ENCODE data around the gene TAF11L13.
"Not testable (repeated sequence)": the region's sequence is repeated elsewhere in the genome, so short reads cannot be mapped to it uniquely, and the experiment has no call there.

Gene TAF11L13

DNA sequence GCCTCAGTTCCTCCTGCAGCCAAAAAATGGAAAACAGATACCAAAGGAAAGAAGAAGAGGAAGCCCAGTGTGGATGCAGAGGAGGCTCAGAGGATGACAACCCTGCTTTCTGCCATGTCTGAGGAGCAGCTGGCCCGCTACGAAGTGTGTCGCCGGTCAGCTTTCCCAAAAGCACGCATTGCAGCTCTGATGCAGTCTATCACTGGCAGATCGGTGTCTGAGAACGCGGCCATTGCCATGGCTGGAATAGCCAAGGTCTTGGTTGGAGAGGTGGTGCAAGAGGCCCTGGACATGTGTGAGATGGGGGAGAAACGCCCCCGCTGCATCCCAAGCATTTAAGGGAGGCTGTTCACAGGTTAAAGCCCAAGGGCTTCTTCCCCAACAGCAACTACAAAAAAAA lies 17.3 kb downstream of the TAF11L13 start:
- H3K27me3 Mint-ChIP-seq (ENCODE audit: low read depth); H3K4me3 Mint-ChIP-seq; DNase-seq (ENCODE audit: low spot score); H3K4me1 Mint-ChIP-seq (ENCODE audit: low read depth); H3K36me3 Mint-ChIP-seq (ENCODE audit: low read depth); H3K27ac Mint-ChIP-seq: not testable (repeated sequence)
- H3K9me3 Mint-ChIP-seq: peaks cover 32% of the 10 kb centered on the region

- H3K9me3 Mint-ChIP-seq: peaks cover 41% of the 10 kb centered on the region
- H3K4me1 Mint-ChIP-seq (ENCODE audit: low read depth); DNase-seq (ENCODE audit: low spot score); H3K27ac Mint-ChIP-seq; H3K27me3 Mint-ChIP-seq (ENCODE audit: low read depth); H3K36me3 Mint-ChIP-seq (ENCODE audit: low read depth); H3K4me3 Mint-ChIP-seq: not testable (repeated sequence)
Measured at GRCh38 chr5:17655201-17655759, 23.4 kb downstream of the TAF11L13 start.

GRCh38 chr5:17655921-17656320 lies 24.0 kb downstream of the TAF11L13 start:
- no peak overlapping the region for H3K4me3 Mint-ChIP-seq
- H3K27me3 Mint-ChIP-seq (ENCODE audit: low read depth): no peaks in the 10 kb centered on the region
- H3K9me3 Mint-ChIP-seq: peaks cover 45% of the 10 kb centered on the region
- DNase-seq (ENCODE audit: low spot score): no peak
- H3K4me1 Mint-ChIP-seq (ENCODE audit: low read depth): no peaks in the 10 kb centered on the region
- no peaks in the 10 kb centered on the region for H3K36me3 Mint-ChIP-seq (ENCODE audit: low read depth)
- no peak overlapping the region for H3K27ac Mint-ChIP-seq

DNA sequence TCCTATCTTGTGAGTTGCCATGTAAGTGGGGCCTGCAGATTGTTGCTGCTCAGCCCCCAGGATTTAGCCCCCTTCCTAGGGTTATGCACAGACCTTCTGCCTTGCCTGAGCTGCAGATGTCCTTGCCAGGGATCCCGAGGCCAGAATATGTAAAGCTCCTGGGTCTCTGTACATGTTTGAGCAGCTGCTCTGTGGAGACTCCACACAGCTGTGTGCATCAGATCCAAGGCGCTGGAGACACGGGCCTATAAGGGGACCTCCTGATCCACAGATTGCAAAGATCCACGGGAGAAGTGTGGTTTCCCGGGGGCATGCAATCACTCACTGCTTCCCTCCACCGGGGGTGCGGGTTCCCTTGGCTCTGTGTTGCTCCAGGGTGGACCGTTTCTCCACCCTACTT lies 31.3 kb downstream of the TAF11L13 start:
- Mint-ChIP-seq H3K4me3 (no peak overlapping the region), H3K27ac (no peak overlapping the region), H3K4me1 (ENCODE audit: low read depth) (no peaks in the 10 kb centered on the region), H3K9me3 (peaks cover 56% of the 10 kb centered on the region), H3K27me3 (ENCODE audit: low read depth) (no peaks in the 10 kb centered on the region), H3K36me3 (ENCODE audit: low read depth) (no peaks in the 10 kb centered on the region)
- DNase-seq (ENCODE audit: low spot score): no peak

GRCh38 chr5:17665836-17666235 lies 33.9 kb downstream of the TAF11L13 start:
- no peak overlapping the region for H3K27ac Mint-ChIP-seq
- peaks cover 41% of the 10 kb centered on the region for H3K9me3 Mint-ChIP-seq
- H3K4me1 Mint-ChIP-seq (ENCODE audit: low read depth): no peaks in the 10 kb centered on the region
- no peaks in the 10 kb centered on the region for H3K36me3 Mint-ChIP-seq (ENCODE audit: low read depth)
- no peaks in the 10 kb centered on the region for H3K27me3 Mint-ChIP-seq (ENCODE audit: low read depth)
- H3K4me3 Mint-ChIP-seq: no peak overlapping the region
- no peak for DNase-seq (ENCODE audit: low spot score)

DNA sequence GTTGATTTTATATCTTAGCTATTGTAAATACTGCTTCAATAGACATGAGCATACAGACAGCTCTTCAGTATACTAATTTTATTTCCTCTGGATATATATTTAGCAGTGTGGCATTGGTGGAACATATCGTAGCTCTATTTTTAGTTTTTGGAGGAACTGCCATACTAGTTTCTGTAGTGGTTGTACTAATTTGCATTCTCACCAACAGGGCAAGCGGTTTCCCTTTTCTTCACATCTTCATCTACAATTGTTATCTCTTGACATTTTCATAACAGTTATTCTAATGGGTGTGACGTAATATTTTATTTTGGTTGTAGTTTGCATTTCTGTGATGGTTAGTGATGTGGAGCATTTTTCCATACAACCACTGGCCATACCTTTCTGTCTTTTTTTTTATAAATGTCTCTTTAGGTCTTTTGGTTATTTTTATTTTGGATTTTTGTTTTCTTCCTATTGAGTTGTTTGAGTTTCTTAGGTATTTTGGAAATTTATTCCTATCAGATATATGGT lies 34.9 kb downstream of the TAF11L13 start:
- DNase-seq (ENCODE audit: low spot score): no peak
- Mint-ChIP-seq H3K9me3 (peaks cover 42% of the 10 kb centered on the region), H3K27me3 (ENCODE audit: low read depth) (no peaks in the 10 kb centered on the region), H3K4me1 (ENCODE audit: low read depth) (no peaks in the 10 kb centered on the region), H3K36me3 (ENCODE audit: low read depth) (no peaks in the 10 kb centered on the region), H3K27ac (no peak overlapping the region), H3K4me3 (no peak overlapping the region)

- H3K36me3 Mint-ChIP-seq (ENCODE audit: low read depth): no peaks in the 10 kb centered on the region
- DNase-seq (ENCODE audit: low spot score): no peak
- H3K27ac Mint-ChIP-seq: no peak overlapping the region
- no peaks in the 10 kb centered on the region for H3K27me3 Mint-ChIP-seq (ENCODE audit: low read depth)
- H3K4me3 Mint-ChIP-seq: no peak overlapping the region
- peaks cover 51% of the 10 kb centered on the region for H3K9me3 Mint-ChIP-seq
- H3K4me1 Mint-ChIP-seq (ENCODE audit: low read depth): no peaks in the 10 kb centered on the region
Measured at GRCh38 chr5:17670353-17670752, 38.5 kb downstream of the TAF11L13 start.

GRCh38 chr5:17678751-17679324 lies 47.0 kb downstream of the TAF11L13 start:
- H3K27ac Mint-ChIP-seq: no peak overlapping the region
- no peaks in the 10 kb centered on the region for H3K4me1 Mint-ChIP-seq (ENCODE audit: low read depth)
- no peak overlapping the region for H3K4me3 Mint-ChIP-seq
- H3K27me3 Mint-ChIP-seq (ENCODE audit: low read depth): no peaks in the 10 kb centered on the region
- H3K36me3 Mint-ChIP-seq (ENCODE audit: low read depth): no peaks in the 10 kb centered on the region
- H3K9me3 Mint-ChIP-seq: peaks cover 25% of the 10 kb centered on the region
- no peak for DNase-seq (ENCODE audit: low spot score)

DNA sequence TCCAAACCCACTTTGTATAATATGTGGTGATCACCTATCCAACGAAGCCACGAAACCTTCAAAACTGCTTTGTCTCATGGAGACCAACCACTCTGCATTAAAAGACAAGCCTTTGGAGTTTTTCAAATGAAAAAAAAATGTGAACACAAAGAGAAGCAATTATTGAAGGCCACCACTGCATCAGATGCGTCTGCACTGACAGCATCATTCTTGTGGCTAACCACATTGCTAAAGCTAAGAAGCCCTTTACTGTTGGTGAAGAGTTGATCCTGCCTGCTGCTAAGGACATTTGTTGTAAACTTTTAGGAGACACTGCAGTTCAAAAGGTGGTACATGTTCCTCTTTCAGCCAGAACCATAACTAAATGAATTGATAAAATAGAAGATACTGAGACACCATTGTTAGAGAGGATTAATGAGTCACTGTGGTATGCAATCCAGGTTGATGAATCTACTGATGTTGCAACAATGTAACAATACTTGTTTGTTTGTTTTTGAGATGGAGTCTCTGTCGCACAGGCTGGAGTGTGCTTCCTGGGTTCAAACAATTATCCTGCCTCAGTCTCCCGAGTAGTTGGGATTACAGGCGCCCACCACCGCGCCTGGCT lies 47.8 kb downstream of the TAF11L13 start:
- Mint-ChIP-seq H3K4me1 (ENCODE audit: low read depth) (no peaks in the 10 kb centered on the region), H3K27ac (no peak overlapping the region), H3K27me3 (ENCODE audit: low read depth) (no peaks in the 10 kb centered on the region), H3K4me3 (no peak overlapping the region), H3K36me3 (ENCODE audit: low read depth) (no peaks in the 10 kb centered on the region), H3K9me3 (peaks cover 19% of the 10 kb centered on the region)
- DNase-seq (ENCODE audit: low spot score): no peak

GRCh38 chr5:17680737-17681136 lies 48.8 kb downstream of the TAF11L13 start:
- no peaks in the 10 kb centered on the region for H3K4me1 Mint-ChIP-seq (ENCODE audit: low read depth)
- no peak for DNase-seq (ENCODE audit: low spot score)
- no peak overlapping the region for H3K27ac Mint-ChIP-seq
- peaks cover 19% of the 10 kb centered on the region for H3K9me3 Mint-ChIP-seq
- no peak overlapping the region for H3K4me3 Mint-ChIP-seq
- no peaks in the 10 kb centered on the region for H3K27me3 Mint-ChIP-seq (ENCODE audit: low read depth)
- H3K36me3 Mint-ChIP-seq (ENCODE audit: low read depth): no peaks in the 10 kb centered on the region
